Measurements from ENCODE around the gene DNAH3.
"Not testable (repeated sequence)": the region's sequence is repeated elsewhere in the genome, so short reads cannot be mapped to it uniquely, and the experiment has no call there.

Gene DNAH3

DNA sequence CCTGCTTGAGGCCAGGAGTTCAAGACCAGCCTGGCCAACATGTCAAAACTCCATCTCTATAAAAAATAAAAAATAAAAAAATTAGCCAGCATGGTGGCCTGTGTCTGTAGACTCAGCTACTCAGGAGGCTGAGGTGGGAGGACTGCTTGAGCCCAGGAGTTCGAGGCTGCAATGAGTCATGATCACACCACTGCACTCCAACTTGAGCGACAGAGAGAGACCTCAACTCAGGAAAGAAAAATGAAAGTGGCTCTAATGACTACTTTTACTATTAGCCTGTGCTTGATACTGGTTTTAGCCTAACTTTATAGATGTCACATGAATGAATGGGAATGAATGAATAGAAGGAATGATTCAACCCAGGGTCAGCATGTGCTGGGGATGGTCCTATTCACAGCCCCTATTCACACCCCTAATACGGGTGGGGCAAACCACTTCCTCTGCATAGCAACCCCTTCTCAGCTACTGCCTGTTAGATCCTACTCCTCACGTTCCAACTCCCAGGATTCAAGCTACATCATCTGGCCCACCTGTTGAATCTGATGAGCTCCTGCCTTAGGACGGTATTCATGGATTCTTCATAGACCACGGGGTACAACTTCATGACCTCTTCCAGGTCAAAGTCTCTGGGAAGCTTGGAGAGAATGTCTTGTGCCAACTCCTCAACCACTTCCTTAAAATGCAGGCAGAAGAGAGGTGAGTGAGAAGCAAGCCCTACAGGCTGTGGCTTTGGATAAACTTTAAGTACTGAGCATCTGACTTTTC is 209.6 kb downstream of the DNAH3 start:
- no peak for DNase-seq (ENCODE audit: low read depth)

DNA sequence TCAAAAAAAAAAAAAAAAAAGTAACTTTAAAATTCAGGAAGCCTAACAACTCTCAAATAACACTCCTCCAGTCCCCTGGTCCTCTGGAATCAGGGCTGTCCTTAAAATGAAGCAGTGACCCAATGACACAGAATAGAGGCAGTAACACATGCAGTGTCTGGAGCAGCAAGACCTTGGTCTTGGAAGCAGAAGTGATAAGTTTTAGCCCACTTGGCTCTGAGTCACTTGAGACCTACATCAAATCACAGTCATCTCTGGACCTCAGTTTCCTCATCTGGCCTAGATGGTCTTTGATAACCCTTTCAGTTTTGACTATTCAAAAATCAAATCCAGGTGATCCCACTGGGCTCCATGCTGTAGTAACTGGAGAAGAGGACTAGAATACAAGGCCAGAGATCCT is 211.0 kb downstream of the DNAH3 start:
- DNase-seq (ENCODE audit: low read depth), result no peak

DNA sequence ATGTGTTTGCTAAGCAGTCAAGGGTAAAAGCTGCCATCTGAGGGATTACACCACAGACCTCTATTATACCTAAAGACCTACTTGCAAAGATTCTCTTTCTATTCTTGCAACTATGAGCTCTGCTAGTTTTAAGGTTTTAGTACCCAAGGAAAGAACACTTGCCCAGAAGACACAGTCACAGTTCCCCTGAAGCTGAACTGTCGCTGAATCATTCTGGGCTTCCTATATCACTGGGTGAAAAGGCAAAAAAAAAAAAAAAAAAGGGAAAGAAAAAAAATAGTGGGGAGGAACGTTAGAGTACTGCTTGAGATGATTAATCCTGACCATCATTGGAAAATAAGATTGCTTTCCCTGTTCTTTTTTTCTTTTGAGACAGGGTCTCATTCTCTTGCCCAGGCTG is 212.2 kb downstream of the DNAH3 start:
- no peak for DNase-seq (ENCODE audit: low read depth)

DNA sequence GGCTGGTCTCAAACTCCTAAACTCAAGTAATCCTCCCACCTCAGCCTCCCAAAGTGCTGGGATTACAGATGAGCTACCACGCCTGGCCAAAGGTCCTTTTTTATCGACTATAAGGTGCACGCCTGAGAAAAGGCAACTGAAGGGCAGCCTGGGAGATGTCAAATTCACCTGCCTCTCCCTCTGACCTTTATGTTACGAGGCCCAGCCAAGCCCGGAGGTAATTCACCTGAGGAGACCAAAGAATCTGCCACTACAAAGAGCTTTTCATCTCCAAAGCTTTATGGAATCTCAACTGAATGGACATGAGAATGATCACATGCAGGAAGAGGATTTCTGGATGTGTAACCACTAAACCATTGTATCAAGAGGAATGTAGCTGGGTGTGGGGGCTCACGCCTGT is 212.9 kb downstream of the DNAH3 start:
- DNase-seq (ENCODE audit: low read depth), result no peak

DNA sequence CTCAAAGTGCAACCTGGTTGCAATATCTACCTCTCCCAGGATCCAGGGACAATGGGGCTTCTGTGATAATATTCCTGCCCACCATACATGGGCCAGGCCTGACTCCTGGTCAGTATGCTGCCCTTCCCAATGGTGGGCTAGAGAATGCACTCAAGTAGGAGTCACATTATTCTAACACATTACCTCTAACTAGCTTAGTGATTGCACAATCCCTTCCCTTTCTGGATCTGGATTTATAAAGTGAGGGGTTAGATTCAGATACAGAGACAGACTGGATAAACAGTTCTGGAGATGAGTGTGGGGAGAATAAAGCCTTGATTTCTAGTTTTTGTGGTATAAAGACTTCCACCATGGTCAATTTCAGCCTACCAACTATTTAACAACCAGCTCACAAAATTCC is 217.1 kb downstream of the DNAH3 start:
- no peak for DNase-seq (ENCODE audit: low read depth)

DNA sequence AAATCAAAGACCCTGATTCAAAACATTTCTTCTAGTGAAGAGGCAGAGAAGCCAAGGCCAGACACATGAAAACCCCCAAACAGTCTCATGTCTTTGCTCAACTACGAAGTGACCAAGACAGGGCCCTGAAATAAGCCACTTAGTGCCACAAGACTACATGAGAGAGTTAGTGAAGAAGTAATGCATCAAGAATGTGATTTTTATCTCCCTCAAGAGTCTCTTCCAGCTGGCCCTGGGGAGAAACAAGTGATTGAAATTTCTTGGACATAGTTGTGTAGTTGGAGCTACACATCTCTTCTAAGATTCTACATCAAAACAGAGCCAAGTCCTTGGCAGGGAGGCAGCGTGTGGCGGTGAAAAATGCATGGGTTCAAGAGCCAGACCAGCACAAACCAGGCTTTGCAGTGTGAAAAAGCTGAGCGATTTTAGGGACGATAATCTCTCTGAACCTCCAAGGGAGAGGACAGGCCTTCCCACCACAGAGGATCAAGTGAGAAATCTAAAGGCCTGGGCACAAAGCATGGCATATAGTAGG is 219.5 kb downstream of the DNAH3 start:
- no peak for DNase-seq (ENCODE audit: low read depth)

DNA sequence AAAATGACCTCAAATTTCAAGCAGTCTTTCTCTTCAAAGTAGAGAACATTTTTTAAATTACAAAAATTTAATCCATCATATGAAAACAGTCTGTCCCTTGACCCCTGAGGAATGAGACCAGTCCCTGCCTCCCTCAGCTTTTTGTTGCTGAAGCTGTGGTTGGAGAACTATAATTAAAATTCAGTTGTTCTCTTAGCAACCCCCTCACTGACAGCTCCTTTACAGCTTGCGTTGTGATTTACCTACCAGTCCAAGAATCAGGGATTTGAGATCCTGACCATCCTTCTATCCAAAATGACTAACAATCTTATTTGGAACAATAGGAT is 220.3 kb downstream of the DNAH3 start:
- no peak for DNase-seq (ENCODE audit: low read depth)

DNA sequence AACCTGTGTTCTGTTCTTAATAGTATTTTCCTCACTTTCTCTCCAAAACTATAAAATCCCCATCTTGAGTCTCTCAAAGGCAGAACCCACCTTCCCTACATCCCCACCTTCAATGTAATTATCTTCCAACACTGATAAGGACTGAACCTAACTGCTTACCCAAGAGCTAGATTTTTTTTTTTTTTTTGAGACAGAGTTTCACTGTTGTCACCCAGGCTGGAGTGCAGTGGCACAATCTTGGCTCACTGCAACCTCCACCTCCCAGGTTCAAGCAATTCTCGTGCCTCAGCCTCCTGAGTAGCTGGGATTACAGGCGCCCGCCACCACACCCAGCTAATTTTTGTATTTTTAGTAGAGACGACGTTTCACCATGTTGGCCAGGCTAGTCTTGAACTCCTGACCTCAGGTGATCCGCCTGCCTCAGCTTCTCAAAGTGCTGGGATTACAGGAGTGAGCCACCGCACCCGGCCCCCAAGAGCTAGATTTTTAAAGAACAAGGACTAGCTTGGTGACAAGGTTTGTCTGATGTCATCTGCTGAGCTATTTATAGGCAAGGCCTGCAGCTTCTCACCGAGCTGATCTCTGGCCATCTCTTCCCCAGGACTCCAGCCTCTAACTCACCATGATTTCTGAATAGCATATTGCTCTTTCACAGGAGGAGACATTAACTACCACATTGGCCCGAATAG is 220.8 kb downstream of the DNAH3 start:
- not testable (repeated sequence) for DNase-seq (ENCODE audit: low read depth)

DNA sequence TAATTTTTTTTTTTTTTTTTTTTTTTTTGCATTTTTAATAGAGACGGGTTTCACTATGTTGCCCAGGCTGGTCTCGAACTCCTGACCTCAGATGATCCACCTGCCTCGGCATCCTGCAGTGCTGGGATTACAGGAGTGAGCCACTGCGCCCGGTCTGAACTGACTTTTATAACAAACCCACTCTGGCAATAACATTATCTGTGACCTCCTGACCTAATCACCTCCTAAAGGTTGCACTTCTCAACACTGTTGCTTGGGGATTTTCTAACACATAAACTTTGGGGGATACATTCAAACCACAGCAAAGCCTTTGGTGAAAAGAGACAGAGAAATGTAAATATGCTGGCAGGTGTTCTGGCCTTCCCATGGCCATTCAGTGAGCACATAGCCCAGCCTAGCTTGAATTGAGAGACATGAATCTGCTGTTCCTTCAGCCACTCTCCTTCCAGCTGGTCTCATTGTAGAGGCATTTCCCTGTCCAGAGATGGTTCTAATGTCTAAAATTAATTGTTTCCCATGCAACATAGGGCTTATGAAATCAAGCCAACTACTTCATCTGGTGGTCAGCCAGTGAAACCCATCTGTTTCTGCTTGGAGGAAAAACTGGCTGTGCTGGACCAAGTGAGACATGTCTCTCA is 221.8 kb downstream of the DNAH3 start:
- no peak for DNase-seq (ENCODE audit: low read depth)

DNA sequence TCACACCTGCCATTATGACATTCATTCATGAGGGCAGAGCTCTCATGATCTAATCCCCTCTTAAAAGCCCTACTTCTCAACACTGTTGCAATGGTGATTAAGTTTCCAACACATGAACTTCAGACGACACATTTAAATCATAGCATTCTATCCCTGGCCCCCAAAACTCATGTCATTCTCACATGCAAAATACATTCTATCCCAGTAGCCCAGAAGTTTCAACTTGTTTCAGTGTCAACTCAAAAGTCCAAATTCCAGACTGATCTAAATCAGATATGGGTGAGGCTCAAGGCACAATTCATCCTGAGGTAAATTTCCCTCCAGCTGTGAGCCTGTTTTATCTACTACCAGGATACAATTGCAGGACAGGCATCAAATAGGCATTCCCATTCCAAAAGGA is 224.9 kb downstream of the DNAH3 start:
- DNase-seq (ENCODE audit: low read depth), result no peak

DNA sequence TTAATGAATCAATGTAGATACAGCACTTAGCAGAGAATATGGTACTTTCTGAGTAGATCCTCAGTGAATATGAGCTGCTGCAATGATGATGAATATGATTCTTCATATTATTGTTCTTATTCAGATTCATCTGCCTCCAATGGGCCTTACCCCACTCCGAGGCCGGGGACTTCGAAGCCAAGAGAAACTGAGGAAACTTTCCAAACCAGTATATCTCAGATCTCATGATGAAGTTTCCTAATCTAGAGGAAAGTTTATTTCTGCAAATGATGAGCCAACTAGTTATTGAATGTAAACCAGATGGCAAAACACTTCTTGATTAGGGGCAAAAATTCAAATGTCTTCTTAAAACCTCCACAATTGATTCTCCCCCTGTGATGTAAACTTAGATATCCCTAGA is 226.8 kb downstream of the DNAH3 start:
- DNase-seq (ENCODE audit: low read depth), result no peak

DNA sequence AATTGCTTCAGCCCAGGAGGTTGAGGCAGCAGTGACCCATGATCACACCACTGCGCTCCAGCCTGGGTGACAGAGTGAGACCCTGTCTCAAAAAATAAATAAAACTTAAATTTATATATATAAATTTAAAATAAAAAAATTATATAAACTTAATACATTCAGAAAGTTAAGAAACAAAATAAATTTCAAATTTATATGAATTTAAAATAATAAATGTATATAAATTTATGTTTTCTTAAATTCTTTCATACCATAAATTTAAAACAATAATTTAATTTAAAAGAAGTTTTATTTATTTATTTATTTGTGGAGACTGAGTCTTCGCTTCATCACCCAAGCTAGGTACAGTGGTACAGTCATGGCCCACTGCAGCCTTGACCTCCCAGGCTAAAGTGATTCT is 229.8 kb downstream of the DNAH3 start:
- no peak for DNase-seq (ENCODE audit: low read depth)

DNA sequence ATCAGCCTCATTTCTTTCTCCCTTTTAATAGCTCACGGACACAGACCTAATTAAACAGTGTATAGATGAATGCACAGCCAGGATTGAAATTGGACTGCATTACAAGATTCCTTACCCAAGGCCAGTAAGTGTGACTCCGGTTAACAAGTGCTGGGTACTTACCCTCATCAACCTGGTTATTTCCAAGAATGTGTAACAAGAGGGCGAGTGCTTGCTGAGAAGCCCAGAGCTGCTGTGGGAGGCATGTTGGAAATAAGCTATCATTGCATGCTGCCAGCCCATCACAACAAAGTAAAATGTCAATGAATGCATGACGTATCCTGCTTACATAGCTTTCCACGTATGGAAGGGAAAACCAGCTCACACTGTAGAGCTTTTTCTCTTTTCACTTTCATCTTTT is 230.6 kb downstream of the DNAH3 start:
- DNase-seq (ENCODE audit: low read depth), result no peak

DNA sequence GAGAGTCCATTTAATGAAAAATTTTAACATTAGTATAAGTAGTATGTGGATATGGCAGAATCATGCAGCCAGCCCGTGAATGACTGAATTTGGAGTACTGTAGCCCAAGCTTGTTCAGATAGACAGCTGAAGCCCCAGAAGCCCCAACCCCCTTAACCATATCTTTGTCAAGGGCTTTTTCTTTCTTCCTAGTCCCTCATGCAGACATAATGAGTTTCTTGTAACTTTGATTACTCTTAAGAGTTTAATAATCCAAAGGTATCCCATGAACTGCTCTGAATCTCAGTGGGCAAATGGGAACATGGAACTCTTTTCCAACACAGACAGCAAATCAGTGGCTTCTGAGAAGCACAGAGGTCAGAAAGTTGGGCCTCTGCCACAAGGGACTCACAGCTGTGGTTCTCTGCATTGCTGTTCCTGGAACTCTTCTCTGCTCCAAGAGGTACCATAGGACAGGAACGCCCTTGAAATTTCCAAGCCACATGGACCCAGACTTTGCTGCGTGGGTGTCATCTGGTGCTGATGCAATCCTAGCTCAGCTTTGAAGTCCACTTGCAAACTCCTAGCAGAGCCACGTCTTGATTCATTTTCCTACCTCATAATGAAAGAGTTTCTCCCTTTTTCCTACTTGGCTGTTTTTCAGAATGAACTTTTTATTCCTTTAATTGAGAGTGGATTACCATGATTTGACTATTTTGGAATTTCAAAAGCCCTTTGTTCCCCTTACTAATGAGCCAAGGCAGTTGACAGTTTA is 232.0 kb downstream of the DNAH3 start:
- DNase-seq (ENCODE audit: low read depth), result no peak

DNA sequence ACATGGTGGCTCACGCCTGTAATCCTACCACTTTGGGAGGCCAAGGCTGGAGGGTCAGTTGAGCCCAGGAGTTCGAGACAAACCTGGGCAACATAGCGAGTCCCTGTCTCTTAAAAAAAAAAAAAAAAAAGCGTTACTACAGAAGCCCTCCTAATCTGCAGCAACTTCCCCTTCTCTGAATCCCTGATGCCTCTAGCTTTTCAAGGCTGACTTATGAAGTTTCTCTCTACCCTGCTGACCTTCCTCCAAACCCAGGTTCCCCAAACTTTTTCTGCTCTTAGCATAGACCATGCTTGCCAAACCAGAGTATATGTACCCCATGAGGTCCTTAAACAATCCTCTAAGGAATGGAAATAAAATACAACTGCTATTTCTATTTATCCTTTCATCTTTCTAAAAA is 233.7 kb downstream of the DNAH3 start:
- DNase-seq (ENCODE audit: low read depth), result no peak

DNA sequence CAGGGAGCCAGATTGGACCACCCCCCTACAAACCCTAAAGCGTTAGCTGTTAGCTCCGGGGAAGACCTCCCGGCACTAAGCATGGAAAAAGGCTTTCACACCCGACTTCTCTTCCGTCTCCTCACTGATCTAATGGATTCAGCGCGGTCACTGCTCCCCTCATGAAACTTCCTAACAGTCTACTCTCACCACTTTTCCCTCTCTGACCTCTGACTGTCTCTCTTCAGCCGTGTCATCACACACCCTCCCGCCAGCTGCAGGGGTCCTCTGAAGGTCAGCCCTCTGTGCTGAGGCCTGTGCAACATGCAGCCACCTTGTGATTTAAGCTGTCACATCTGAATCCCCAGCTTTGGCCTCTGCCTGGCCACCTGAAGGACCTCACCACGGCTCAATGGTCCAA is 234.4 kb downstream of the DNAH3 start:
- DNase-seq (ENCODE audit: low read depth), result no peak

DNA sequence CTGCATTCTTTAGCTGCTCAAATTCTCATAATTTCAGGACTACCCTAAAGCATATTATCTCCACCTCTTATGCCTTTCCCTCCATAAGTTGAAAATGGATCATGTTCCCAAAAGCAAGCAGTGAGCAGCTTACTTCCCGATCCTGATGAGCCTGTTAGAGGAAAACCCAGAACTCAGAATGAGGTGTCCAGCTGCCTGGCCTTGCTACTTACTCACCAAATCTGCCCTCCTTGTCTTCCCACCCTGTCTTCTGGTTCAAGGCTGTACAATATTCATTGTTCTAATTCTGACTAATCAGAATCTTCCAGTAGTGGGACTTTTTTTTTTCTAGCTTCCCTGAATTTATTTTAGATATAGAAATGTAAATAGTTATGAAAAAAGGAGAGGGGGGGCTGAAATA is 239.3 kb downstream of the DNAH3 start:
- no peak for DNase-seq (ENCODE audit: low read depth)

DNA sequence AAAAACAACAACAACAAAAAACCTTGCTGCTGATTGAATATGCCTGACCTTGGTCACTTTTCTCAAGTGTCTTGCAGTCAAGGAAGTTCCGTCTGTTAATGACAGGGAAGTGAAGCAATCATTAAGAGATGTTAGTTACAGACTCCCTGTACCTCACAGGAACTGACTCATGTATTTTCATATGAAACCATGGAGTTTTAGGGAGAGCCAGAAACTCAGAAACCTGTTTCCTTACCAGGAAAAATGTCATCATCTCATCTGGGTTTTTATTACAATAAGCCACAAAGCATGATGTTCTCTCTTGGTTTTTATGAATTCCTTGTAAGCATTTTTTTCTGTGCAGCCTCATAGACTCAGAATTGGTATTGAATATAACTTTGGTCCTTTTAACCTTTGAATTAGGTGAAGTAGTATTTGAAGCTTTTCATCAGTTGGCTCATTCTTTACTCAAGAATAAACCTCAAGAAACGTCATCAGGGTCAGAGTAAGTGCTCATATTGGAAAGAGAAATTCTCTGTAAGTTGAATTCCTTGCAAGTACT is 239.8 kb downstream of the DNAH3 start:
- DNase-seq (ENCODE audit: low read depth), result peak; percentile 93

DNA sequence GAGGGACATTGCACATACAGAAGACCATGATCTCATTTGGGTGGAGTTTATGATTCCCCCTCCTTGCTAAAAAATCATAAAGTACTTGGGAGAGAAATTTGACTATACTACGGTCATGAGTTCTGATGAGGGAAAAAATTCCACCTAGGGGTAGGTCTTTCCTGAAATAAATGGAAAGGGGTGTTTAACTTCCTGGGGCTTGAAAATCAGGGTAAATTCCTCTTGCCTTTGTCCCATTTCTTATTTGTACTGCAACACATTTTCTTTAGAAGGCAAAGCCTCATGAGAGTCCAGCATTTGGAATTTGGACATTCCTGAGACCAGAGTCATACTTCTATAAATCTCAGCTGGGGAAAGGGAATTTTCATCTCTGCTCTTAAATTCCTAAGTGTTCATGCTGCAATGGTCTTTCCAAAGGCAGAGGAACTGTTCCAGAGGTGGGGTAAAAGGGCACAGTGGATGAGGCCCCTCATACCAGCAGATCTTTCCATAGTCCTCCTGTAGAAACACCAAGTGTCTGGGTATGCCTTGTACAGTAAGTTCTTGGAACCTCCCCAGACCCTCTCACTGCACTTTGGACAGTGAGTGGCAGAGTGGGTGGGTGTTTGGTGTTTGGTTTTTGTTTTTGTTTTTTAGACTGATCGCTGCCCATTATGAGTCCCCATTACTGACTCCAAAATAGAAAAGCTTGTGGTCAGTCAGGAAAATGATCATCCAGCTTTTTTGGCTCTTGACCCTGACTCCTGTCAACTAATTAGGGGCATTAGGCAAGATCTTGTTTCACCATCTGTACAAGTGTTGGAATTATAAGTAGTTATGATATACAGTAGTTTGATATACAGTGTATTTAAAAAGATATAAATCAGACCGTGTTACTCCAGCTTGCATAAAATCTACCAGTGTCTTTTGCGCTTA is 244.0 kb downstream of the DNAH3 start:
- peak; percentile 88 for DNase-seq (ENCODE audit: low read depth)

DNA sequence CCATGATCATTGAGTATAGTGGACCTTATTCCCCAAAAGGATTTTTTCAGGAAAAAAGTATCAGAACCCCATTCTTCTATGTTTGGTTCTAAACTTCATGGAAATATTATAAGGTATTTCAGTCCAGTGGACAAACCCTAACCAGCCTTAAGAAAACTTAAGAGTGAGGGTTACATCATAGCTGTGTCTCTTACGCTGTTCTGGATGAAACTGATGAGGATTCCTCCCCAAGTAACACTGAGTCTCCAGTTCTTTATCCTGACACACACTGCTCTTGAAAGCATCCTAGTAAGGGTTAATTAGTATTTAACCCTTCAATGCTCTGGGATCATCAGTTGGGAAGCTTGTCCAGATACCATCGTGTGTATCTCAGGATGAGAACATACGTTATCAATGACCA is 245.1 kb downstream of the DNAH3 start:
- no peak for DNase-seq (ENCODE audit: low read depth)

DNA sequence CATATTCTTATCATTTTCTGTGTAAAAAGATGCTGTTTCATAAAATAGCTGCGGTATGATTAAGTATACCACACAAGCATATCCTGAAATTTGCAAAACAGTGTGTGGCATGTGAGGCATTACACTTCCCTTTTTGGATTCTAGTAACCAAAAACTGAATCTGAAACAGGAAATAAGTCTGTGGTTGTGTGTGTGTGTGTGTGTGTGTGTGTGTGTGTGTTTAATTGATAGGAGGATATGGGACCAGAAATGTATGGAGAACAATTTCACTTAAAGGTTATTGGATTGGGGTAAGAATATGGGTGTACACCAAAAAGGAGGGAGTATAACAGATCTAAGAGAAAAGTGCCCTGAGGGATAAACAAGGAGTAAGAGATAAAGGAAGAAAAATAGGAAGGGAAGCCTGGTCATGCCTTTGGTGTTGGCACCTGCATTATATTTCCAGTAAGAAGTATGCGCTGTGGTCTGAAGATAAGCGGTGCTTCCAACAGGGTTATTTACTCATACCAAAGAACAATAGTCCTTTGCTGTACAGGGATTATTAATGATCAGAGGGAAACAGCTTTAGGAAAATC is 246.1 kb downstream of the DNAH3 start:
- no peak for DNase-seq (ENCODE audit: low read depth)
